ENCODE measurements around the gene CCND1. TPM values are rescaled to one million over a fixed set of nuclear protein-coding genes. Genes with fewer than 3 reads are reported as not detected.

Gene CCND1
- total RNA-seq, 1 experiment from 2014 or later: 372 TPM

DNA sequence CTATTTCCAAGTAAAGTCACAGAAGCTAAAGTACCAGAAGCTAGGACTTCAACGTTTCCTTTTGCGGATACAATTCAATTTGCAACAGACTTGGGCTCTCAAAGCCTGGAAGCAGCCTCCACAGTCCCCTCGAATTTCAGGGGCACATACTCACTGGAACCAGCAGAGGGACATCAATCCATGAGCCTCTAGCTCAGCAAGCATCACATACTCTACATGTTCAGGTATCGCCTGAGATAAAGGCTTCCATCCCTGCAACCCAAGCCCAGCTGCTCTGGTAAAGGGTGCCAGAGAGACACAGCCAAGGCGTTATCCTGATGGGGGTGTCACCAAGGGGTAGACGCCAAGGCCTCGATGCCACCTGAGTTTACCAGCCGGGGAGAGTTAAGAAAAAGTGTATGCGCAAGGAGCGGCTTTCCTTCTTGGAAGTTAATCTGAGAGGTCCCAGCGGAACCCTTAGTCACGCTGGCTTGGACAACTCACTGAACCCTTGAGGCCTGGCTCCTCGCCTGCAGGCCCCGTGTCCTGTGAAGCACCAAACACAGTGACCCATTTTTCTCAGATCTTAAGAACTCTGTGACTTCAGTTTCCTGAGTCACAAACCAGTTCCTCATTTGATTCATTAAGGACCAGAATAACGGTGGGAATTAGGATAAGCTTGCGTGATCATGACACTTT, 21.2 kb downstream of the CCND1 start:
- peak; percentile 55 for DNase-seq
- no peaks in the 10 kb centered on the region for H3K9me3 ChIP-seq (ENCODE audit: control insufficient read depth, low read depth, low read length)
- H2BK20ac ChIP-seq (ENCODE audit: low read depth, low read length, poor library complexity, severe bottlenecking): no peak overlapping the region
- Mint-ChIP-seq H3K4me3 (no peak overlapping the region), H3K27ac (peak overlapping the region in 2 of 3 experiments; percentile 26 to 46; a peak in 2 of 7 replicates), H3K9me3 (no peaks in the 10 kb centered on the region), H3K4me1 (peaks cover 32 to 38% of the 10 kb centered on the region in 2 experiments), H3K27me3 (ENCODE audit: low read depth) (no peaks in the 10 kb centered on the region), H3K36me3 (ENCODE audit: insufficient read depth in 1 of 3, low read depth in 3 of 3) (peaks cover 12 to 21% (median 19%) of the 10 kb centered on the region in 3 experiments; a peak in 6 of 7 replicates)
- no peak overlapping the region for H2AK5ac ChIP-seq (ENCODE audit: insufficient read length, low read length)
- H3K9ac ChIP-seq (ENCODE audit: extremely low read depth, insufficient read length, low read length): no peak overlapping the region
- no peak overlapping the region for H3K18ac ChIP-seq (ENCODE audit: insufficient read length, low read depth, low read length)
- H4K20me1 ChIP-seq (ENCODE audit: control insufficient read depth, insufficient read depth, insufficient read length): no peaks in the 10 kb centered on the region
- no peak overlapping the region for H3K23ac ChIP-seq (ENCODE audit: insufficient read length, low read depth, low read length)
- H4K91ac ChIP-seq (ENCODE audit: insufficient read length, low read depth, low read length): no peak overlapping the region
- H3K4me2 ChIP-seq (ENCODE audit: insufficient read depth, insufficient read length, low read length): no peak overlapping the region
- H3K23me2 ChIP-seq (ENCODE audit: insufficient read length, low read depth, low read length, poor library complexity, severe bottlenecking): no peaks in the 10 kb centered on the region
- no peak overlapping the region for H2BK12ac ChIP-seq (ENCODE audit: insufficient read length, low read depth, low read length)
- H3K79me2 ChIP-seq (ENCODE audit: insufficient read depth, low read length): no peaks in the 10 kb centered on the region
- H3T11ph ChIP-seq (ENCODE audit: low read length): no peak overlapping the region
- H2AFZ ChIP-seq (ENCODE audit: low read length): no peak overlapping the region
- no peak overlapping the region for H2BK5ac ChIP-seq (ENCODE audit: insufficient read length, low read length)
- H3K79me1 ChIP-seq (ENCODE audit: insufficient read depth, low read depth, low read length, poor library complexity, severe bottlenecking): no peaks in the 10 kb centered on the region
- no peak overlapping the region for H3K27ac ChIP-seq (ENCODE audit: insufficient read length, low read depth, low read length)
- no peaks in the 10 kb centered on the region for H3K27me3 ChIP-seq (ENCODE audit: insufficient read depth, low read length)
- no CpG with 5 or more reads among the region's 16 CpGs for WGBS (ENCODE audit: extremely low coverage, insufficient read length, low lambda C conversion rate)
- no peak overlapping the region for H4K5ac ChIP-seq (ENCODE audit: insufficient read length, low read depth, low read length)
- H4K8ac ChIP-seq (replicated peaks; ENCODE audit: insufficient read length, low read depth, low read length): no peak overlapping the region
- H2BK15ac ChIP-seq (ENCODE audit: low read depth, low read length): no peak overlapping the region
- no peaks in the 10 kb centered on the region for H3K4me1 ChIP-seq (ENCODE audit: insufficient read depth, low read length)
- H2BK120ac ChIP-seq (ENCODE audit: low read depth, low read length, poor library complexity, severe bottlenecking): no peak overlapping the region
- H3K14ac ChIP-seq (ENCODE audit: insufficient read depth, low read length): no peak overlapping the region; the same call in 1 of the 2 replicates
- no peak overlapping the region for H3K4ac ChIP-seq (ENCODE audit: low read depth, low read length)
- TF ChIP-seq, protein P1, sequence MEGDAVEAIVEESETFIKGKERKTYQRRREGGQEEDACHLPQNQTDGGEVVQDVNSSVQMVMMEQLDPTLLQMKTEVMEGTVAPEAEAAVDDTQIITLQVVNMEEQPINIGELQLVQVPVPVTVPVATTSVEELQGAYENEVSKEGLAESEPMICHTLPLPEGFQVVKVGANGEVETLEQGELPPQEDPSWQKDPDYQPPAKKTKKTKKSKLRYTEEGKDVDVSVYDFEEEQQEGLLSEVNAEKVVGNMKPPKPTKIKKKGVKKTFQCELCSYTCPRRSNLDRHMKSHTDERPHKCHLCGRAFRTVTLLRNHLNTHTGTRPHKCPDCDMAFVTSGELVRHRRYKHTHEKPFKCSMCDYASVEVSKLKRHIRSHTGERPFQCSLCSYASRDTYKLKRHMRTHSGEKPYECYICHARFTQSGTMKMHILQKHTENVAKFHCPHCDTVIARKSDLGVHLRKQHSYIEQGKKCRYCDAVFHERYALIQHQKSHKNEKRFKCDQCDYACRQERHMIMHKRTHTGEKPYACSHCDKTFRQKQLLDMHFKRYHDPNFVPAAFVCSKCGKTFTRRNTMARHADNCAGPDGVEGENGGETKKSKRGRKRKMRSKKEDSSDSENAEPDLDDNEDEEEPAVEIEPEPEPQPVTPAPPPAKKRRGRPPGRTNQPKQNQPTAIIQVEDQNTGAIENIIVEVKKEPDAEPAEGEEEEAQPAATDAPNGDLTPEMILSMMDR (conservative IDR thresholded peaks at IDR 0.05): peak; percentile 64
- H3K56ac ChIP-seq (ENCODE audit: insufficient read length, low read depth, low read length): no peak overlapping the region
